Endothelial cell of hepatic sinusoid (primary cell): ENCODE measurements around the gene LDHD.

Source experiments
- in situ Hi-C: cut with HindIII; loops from 2 replicates; pipeline ENCODE4 v1.10.0; 2017; ENCODE audit warnings: low sequenced_read_pairs

LDHD gene

DNA sequence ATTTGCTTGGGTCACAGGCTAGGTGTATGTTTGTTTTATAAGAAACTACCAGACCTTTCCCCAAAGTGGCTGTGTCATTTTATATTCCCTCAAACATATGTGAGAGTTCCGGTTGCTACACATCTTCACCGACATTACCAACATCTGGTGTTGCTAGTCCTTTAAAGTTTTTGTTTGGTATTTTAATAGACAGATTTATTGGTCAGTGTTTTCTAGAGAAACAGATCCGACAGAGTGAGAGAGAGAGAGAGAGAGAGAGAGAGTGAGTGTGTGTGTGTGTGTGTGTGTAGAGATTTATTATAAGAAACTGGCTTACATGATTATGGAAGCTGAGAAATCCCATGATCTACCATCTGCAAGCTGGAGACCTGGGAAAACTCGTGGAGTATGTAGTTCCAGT lies 31.0 kb downstream of the LDHD start:
- in situ Hi-C loops, result no loop called here

DNA sequence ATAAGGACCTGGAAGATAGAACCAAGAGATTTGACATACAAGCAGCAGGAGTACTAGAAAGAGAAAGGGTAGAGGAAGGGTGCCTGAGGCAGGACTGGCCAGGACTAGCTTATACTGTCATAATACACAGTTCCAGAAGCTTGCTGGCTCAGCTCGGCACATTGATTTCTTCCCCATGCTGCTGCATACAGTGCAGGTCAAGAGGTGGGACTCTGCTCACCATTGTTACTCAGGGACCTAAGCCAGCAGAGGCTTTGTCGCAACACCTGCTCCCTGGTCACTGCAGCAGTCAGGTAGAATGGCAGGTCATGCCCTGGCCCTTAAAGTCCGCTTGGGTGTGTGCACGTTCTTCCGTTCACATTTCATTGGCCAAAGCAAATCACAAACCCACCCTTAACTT lies 32.8 kb downstream of the LDHD start:
- in situ Hi-C loops, result no loop called here

DNA sequence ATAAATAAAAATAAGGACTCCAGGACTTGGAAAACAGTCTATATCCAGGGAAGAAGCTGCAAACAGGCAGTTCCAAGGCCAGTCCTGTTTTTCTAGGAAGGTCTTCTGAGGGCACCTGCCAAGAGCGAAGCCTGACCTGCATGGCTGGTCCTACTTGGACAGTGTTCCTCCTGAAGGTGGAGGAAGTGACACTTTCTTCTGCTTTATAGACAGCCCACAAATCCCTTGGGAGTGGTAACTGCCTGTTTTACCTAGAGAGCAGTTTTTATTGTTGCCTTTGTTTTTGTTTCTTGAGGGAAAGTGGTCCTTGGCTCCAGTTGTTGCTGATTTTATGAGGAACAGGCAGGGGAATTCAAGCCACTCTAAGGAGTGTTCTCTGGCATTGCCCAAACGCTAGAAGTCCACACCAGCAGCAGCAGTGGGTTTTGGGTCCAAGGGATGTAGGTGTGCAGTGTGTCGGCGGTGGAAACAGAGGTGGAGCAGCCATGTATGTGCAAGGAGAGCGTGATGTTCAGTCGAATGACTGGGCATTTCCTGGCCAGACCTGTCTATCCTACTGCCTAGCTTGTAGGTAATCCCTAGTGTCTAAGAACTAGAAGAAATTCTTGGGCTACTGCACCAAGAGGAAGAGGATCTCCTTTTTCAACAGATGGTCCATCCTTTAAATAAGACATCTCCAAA lies 35.3 kb downstream of the LDHD start:
- in situ Hi-C loops, result no loop called here

DNA sequence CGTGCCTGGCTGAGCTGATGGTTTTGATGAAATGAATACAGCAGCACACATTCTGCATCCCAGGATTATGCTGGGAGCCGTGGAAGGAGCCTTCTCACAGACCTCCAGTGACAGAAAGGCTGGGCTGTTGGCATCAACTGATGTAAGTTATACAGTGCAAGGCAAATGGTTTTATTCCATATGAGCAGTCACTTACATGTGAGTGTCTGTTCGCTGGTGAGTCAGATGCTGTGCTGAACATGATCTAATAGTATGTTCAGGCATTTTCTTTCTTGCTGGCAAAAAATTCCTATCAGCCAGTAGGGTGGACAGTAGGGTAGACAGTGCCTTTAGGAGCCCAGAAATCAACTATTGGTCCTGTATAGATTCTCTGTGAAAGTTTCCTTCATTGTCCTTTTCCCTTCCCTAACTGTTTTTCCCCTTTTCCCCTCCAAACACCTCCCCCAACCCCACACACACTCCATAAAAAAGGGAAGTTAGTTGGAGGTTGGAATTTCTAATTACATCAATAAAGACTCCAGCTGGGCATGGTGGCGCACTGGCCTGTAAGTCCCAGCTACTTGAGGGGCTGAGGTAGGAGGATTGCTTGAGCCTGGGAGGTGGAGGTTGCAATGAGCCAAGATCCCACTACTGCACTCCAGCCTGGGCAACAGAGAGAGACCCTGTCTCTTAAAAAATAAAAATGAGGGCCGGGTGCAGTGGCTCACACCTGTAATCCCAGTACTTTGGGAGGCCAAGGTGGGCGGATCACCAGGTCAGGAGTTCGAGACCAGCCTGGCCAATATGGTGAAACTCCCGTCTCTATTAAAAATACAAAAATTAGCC lies 36.2 kb downstream of the LDHD start:
- in situ Hi-C loops, result no loop called here

DNA sequence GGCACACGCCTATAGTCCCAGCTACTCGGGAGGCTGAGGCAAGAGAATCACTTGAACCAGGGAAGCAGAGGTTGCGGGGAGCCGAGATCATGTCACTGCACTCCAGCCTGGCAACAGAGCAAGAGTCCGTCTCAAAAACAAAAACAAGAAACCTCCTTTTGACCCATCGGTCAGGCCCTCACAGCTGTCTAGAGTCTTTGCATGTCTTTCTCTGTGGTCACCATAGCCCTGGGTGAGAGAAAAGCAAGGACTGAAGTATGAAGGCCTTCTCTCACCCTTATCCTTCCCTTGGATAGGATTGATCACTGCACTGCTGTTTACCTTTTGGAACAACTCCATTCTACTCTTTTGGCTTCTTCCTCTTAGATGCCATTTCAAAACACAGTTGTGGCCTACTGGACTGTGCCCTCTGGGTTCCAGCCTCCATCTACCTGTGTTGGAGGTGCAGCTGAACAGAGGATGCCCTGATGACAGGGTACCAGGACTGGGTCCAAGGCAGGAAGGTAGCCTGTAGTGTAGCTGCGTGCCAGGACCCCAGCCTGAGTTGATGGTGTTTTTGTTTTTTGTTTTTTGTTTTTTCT lies 37.1 kb downstream of the LDHD start:
- in situ Hi-C loops, result no loop called here

DNA sequence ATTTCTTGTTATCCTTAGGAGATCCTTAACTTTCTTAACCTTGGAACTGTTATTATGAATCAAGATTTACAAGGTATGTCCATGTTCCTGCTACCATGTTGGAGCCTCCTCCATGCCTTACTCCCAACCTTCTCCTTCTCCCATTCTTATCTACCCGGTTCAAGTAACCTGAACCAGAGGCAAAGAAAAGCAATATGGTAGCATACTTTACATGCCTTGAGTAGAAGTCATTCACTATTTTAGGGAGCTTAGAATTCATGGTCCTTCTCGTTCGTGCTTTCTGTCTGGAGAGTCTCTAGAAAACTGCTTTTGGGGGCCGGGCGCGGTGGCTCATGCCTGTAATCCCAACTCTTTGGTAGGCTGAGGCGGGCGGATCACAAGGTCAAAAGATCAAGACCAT lies 37.7 kb downstream of the LDHD start:
- in situ Hi-C loops, result no loop called here

DNA sequence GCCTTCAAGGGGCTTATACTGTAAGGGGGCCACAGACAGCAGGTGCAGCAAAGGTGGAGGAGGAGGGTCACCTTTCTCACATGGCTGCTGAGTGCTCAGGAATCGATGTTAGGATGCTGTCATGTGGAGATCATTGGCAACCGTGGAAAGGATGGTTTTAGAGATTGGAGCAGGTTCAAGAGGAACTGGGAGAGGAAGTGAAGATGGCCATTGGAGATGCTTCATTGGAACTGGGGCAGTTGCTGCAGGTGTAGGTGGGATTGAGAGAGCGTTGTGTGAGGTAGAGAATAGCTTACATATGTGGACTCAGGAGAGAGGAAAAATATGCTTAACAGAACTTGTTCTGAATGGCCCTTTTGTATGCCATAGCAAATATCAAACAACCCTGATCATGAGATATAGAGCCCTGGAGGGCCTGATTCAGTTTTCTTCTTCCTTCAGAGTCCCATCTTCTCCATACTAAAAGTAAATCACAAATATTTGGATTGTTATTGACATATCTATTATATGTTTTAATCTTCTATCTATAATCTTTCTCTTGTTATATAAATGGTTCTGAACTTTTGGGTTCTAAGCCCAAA lies 40.8 kb downstream of the LDHD start:
- in situ Hi-C loops, result no loop called here

DNA sequence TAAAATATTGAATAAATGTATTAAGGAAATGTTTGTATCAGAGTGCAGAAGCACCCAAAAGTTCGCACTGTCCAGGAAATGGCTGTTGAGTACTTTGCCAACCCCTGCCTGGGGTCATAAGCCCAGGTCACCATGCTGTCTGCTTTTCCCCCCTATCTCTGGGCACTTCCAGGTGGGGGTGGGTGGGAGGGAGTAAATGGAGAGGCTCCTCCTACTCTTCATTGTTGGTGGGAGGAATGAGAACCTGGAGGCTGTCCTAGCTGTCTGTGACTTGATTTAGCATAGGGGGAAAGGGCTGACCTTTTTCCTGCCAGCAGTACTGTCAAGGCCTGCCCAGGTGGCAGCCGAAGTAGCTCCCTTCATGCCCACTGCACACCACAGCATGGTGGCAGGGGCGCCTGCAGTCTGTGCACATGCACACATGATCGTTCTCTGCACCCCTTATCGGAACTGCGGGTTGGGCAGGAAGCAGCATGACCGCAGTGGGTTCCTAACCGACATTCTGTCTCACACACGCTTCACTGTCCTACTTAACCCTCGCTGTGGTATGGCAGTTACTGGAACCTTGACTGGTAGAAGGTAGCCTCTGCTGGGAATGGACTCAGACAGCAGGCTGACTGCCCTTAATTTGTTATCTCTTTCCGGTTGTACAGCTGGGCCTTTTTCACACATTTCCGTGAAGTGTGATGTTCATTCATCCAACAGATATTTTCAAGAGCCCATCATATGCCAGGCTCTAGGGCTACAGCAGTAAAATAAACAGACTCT lies 41.5 kb downstream of the LDHD start:
- in situ Hi-C loops, result loop anchor here (5.0 kb wide), 1 partner anchor 38 kb away; no protein-coding TSS in a partner anchor

DNA sequence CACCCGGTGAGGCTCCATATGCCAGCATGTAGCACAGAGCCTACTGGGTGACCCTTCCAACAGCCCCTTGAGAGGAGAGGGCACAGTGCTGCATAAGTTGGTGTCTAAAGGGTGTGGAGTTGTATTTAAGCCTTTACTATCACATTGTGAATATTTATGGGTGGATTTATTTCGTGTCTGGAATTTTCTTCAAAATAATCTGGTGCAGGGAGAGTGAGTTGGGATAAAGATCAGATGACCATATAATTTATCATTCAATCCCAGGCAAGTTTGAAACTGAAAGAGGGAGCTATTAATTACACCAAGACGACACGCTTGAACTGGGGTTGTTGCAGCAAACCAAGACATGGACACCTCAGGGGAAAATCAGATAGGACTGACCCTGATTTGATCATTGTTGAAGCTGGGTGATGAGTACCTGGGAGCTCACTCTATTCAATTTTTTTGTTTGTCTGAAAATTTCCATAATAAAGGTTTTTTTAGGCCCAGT lies 42.2 kb downstream of the LDHD start:
- in situ Hi-C loops, result loop anchor here (5.0 kb wide), 1 partner anchor 37 kb away; no protein-coding TSS in a partner anchor

DNA sequence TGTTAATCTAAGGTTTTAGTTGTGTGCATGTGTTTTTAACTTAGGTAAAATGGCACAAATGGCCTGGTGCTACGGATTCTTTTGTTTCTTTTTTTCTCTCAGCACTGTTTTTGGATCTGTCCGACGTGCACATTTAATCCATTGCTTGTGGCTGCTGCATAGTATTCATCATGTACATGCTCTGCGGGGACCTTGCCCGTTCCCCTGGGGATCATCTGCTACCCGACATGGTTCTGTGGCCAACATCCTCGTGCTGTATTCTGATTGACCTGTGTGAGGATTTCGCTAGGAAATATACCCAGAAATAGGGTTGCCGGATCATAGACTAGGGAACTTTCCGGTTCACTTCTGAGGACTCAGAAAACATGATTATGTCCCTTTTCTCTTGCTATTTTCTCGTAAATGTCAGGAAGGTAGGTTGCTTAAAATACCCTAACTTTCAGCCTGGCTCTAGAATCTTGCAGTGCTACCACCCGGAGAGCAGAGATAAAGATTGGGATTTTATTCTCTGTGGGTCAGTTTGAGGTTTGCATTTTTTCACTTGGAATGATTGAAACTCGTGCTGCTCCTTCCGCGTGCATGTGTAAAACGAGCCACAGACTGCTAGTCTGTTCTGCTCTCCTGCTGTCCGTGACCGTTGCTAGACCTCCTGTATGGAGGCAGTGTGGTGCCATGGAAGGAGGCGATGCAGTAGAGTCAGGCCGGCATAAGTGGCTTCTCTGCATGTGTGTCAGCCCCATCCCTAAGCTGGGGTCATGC lies 42.9 kb downstream of the LDHD start:
- in situ Hi-C loops, result loop anchor here (5.0 kb wide), 1 partner anchor 36 kb away; no protein-coding TSS in a partner anchor

DNA sequence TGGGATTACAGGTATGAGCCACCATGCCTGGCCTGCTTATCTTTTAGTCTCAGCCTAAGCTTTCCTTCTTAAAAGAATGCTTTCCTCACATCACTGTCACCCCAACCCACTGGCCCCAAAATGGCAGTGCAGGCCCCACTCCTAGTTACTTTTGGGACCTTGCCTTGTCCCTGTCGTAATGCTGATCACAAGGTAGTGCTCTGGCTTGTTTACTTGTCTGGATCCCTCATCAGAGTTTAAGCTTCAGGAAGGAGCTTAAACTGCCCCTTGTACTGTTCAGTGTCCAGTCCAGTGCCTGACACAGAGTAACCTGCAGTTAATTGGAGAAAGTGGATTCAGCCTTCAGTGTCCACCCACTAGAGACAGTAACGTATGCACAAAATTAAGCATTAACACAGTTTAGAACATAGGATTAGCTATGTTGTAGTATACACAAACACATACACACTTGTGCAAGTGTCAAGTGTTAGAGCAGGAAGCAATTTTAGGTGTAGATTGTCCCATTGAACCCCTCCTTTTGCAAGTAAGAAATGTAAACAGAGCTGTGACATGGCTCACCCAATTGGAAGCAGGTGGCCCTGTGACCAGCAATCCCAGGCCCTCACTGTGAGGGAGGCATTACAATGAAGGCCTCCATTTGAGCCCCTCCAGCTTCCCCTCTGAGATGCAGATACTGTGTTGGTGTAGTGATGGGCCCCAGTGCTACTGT lies 44.2 kb downstream of the LDHD start:
- in situ Hi-C loops, result loop anchor here (5.0 kb wide), 1 partner anchor 35 kb away; no protein-coding TSS in a partner anchor

DNA sequence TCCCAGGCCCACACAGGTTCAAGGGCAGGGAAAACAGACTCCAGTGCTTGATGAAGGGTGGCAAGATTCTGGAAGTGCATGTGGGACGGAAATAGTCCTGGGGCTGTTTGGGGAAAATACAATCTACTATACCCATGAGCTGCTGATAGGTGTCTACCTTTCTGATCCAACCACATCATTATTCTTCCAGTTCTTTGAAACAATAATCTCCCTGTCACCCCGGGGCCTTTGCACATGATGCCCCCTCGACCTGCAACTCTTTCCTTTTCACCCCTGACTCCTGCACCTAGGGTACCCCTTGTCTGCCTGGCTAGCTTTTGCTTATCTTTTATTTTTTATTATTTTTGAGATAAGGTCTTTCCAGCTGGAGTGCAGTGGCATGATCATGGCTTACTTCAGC lies 45.0 kb downstream of the LDHD start:
- in situ Hi-C loops, result loop anchor here (5.0 kb wide), 1 partner anchor 34 kb away; no protein-coding TSS in a partner anchor

DNA sequence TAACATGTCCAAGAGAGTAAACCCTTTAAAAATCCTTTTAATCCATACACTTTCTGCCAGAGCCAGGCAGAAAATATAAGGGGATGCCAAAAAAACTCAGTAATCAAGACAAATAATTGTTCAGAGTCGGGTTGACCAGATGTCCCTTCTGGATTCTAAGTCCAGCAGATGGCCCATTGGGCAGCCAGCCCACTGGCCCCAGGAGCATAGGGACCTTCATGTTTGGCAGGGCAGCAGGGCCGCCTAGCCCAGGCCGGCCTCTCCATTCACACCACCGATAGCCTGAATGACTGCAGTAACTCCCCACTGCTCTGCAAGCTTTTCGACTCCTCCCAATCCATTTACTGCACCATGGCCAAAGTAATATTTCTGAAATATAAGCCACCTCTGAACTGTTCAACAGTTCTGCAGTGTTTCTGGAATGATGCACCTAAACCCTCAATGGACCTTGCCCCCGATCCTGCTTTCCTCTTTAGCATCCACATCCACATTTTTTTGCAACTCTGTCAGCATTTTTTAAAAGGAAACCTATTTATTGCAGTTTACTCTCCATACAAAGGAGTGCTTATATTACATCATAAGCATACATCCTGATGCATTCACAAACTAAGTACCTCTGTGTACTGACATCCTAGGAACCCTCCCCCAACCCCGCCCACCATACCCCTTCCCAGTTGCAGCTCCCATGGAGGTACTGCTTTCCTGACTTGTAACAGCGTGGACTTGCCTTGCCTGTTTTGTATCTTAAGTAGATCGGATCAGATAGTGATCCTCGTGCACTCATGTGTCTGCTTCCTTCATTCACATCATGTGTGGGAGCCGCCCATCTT lies 46.4 kb downstream of the LDHD start:
- in situ Hi-C loops, result loop anchor here (5.0 kb wide), 1 partner anchor 33 kb away; no protein-coding TSS in a partner anchor

DNA sequence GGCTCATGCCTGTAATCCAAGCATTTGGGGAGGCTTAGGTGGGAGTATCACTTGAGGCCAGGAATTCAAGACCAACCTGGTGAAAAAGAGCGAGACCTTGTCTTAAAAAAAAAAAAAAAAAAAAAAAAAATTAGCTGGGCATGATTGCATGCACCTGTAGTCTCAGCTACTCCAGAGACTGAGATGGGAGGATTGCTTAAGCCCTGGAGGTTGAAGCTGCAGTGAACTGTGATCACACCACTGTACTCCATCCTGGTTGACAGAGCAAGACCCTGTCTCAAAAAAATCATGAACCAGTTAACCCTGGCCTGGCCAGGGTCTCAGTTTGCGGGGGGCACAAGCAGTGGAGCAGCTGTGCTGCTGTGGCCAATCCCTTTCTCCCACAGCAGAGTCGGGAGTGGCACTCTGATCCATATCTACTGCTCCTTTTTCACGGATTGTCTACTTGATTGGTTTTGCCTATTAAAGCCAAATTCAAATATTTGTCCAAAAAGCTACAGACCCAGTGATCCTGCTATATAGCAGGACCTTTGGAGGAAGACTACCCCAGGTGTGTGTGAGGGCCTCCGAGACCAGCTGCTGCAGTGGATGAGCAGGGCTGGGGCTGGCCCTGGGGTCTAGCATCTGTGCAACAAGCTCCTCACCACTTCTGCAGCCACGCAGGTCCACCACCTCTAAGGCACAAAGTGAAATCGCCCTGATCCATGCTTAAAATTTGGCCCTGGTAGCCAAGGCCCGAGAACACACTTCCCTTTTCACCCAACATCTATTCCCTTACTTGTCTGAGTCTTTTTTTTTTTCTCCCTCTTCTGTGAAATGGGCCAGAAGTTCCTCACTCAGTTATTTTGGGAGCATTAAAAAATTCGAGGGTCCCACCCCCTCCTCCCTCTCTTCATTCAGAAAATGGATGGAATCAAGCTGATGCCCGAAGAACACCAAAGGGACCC lies 48.2 kb downstream of the LDHD start:
- in situ Hi-C loops, result loop anchor here (5.0 to 10.0 kb wide), 2 partner anchors 49 to 54 kb away; partner anchors contain the start of gene LDHD

DNA sequence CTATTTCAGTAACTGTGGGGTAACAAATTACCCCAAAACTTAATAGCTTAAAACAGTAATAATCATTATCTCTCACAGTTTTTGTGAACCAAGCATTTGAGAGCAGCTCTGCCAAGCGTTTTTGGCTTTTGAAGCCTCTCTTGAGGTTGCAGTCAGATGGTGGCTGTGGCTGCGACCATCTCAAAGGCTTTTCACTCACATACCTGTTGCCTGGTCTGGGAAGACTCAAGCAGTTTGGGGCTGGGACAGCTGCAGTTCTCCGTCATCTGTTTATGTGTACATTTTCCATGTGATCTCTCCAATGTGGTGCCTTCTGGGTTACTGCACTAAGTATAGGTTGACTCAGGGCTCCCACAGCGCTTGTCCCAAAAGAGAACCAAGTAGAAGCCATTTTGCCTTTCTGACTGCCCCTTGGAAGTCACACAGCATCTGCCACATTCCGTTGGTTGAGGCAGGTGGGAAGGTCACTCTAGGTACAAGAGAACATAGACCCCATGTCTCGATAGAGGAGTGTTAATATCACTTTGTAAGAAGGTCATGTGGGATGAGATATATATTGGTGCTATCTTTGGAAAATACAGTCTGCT lies 49.6 kb downstream of the LDHD start:
- in situ Hi-C loops, result loop anchor here (5.0 to 10.0 kb wide), 2 partner anchors 50 to 52 kb away; partner anchors contain the start of gene LDHD

DNA sequence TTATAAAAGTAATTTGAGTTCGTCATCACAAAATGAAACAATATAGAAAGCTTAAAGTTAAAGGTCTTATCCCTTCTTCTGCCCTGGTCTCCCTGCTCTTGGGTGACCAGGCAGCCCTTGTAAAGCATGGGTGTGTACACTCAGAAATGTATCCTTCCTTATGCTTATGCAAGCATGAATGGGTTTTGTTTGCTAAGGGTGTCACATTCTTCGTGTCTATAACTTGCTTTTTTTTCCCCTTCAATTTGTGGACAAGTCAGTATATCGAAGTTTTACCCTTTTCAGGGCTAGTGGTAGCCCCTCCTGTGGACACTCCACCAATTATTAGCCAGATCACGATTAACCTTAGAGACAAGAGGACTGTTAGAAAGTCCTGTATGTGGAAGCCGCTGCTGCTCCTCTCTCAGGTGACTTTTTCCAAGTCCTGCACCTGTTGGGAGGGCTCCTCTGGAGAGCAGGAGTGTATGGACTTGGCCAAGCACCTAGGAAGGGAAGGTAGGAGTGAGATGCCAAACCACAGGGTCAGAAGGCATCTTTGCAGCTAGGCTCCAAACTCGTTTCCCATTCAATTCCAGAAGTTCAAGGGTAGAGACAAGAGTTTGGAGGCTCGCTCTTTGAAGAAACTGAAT lies 50.9 kb downstream of the LDHD start:
- in situ Hi-C loops, result loop anchor here (5.0 to 10.0 kb wide), 2 partner anchors 51 to 52 kb away; partner anchors contain the start of gene LDHD
